NCI-H146 (cell line): ENCODE data around the gene CST8.

Experiments
- DNase-seq: peaks from one replicate; lab custom pipeline; 2025; lab: John Stamatoyannopoulos, UW

Gene CST8

GRCh38 chr20:23524146-23524545 is 33.2 kb downstream of the CST8 start:
- DNase-seq: no peak

GRCh38 chr20:23526850-23527249 is 35.9 kb downstream of the CST8 start:
- DNase-seq: no peak

- no peak for DNase-seq
These were observed 38.0 kb downstream of the CST8 start for GRCh38 chr20:23528867-23529431.

GRCh38 chr20:23530937-23531567 is 40.1 kb downstream of the CST8 start:
- no peak for DNase-seq

GRCh38 chr20:23532533-23532932 is 41.6 kb downstream of the CST8 start:
- DNase-seq: no peak

- no peak for DNase-seq
These were observed 42.2 kb downstream of the CST8 start for GRCh38 chr20:23533161-23533560.

GRCh38 chr20:23534801-23535593 is 44.1 kb downstream of the CST8 start:
- no peak for DNase-seq

GRCh38 chr20:23536328-23536974 is 45.5 kb downstream of the CST8 start:
- no peak for DNase-seq

GRCh38 chr20:23537030-23537429 is 46.1 kb downstream of the CST8 start:
- no peak for DNase-seq

GRCh38 chr20:23540624-23541023 is 49.7 kb downstream of the CST8 start:
- DNase-seq: no peak

GRCh38 chr20:23541330-23541729 is 50.4 kb downstream of the CST8 start:
- DNase-seq: no peak

GRCh38 chr20:23541776-23542175 is 50.9 kb downstream of the CST8 start:
- DNase-seq: no peak

GRCh38 chr20:23542801-23543200 is 51.9 kb downstream of the CST8 start:
- DNase-seq: no peak

GRCh38 chr20:23544133-23544532 is 53.2 kb downstream of the CST8 start:
- DNase-seq: no peak
